GM13976 (cell line): ENCODE results near the gene PLPPR1.
"Not testable (repeated sequence)": the region's sequence is repeated elsewhere in the genome, so short reads cannot be mapped to it uniquely, and the experiment has no call there.

Experiments
- DNase-seq: peaks from one replicate; pipeline ENCODE4 v3.0.0; 2012; ENCODE audit warnings: low spot score
- in situ Hi-C: fragments of 300-500 bp; cut with MboI; formaldehyde crosslinking; loops from one replicate; pipeline ENCODE4 v1.12.0; 2022; ENCODE audit warnings: low sequenced_read_pairs, mixed read lengths, inconsistent platforms; ENCODE audit not compliant: unreplicated experiment
- TF ChIP-seq, protein P1 (sequence below): IDR thresholded peaks from 2 replicates; pipeline ENCODE4 v1.5.1; 2012; ENCODE audit warnings: borderline replicate concordance, mild to moderate bottlenecking; ENCODE audit not compliant: insufficient read depth; ENCODE audit errors: extremely low read depth, missing control alignments, control extremely low read depth

Gene PLPPR1

GRCh38 chr9:101038488-101038887 is 10.0 kb downstream of the PLPPR1 start:
- TF ChIP-seq, protein P1, sequence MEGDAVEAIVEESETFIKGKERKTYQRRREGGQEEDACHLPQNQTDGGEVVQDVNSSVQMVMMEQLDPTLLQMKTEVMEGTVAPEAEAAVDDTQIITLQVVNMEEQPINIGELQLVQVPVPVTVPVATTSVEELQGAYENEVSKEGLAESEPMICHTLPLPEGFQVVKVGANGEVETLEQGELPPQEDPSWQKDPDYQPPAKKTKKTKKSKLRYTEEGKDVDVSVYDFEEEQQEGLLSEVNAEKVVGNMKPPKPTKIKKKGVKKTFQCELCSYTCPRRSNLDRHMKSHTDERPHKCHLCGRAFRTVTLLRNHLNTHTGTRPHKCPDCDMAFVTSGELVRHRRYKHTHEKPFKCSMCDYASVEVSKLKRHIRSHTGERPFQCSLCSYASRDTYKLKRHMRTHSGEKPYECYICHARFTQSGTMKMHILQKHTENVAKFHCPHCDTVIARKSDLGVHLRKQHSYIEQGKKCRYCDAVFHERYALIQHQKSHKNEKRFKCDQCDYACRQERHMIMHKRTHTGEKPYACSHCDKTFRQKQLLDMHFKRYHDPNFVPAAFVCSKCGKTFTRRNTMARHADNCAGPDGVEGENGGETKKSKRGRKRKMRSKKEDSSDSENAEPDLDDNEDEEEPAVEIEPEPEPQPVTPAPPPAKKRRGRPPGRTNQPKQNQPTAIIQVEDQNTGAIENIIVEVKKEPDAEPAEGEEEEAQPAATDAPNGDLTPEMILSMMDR, result no peak
- no peak for DNase-seq
- in situ Hi-C loops, result no loop called here

DNA sequence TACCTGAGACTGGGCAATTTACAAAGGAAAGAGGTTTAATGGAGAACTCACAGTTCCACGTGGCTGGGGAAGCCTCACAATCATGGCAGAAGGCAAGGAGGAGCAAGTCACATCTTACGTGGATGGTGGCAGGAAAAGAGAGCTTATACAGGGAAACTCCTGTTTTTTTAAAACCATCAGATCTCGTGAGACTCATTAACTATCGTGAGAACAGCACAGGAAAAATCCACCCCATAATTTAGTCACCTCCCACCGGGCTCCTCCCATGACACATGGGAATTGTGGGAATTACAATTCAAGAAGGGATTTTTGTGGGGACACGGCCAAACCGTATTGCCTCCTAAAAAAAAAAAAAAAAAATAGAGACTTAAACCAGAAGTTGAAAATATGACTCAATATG is 11.1 kb downstream of the PLPPR1 start:
- DNase-seq, in situ Hi-C loops: not testable (repeated sequence)

DNA sequence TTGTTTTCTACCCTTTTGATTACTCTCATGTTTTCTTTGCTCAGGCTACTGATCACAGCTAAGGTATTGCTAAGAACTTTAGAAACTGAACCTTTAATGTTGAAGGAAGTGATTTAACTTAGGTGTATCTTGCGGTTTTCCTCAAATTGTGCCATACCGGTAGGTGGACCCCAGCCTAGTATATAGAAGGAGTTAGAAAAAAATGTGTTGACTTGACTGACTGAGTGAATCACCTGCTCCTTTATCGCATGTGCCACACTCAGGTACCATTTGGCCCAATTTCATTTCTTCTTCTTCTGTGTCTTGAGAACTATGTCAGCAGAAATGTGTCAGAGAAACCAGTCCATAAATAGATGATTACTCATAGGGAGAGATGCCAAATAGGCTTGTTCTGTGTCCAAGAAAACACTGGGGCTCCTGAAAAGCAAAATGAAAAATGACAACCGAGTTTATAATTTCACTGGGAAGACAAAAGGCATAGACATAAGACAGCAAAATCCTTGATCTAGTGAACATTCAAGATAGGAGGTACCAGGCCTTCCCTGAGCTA is 19.4 kb downstream of the PLPPR1 start:
- TF ChIP-seq, protein P1, result no peak
- no peak for DNase-seq

GRCh38 chr9:101050650-101051049 is 22.1 kb downstream of the PLPPR1 start:
- DNase-seq, result no peak
- TF ChIP-seq, protein P1, result no peak
- in situ Hi-C loops, result no loop called here

More for the DNA sequence above, 19.4 kb downstream of the PLPPR1 start:
- in situ Hi-C loops, result no loop called here

GRCh38 chr9:101054657-101055056 is 26.1 kb downstream of the PLPPR1 start:
- in situ Hi-C loops, result no loop called here
- TF ChIP-seq, protein P1, result no peak
- no peak for DNase-seq

GRCh38 chr9:101055516-101055915 is 27.0 kb downstream of the PLPPR1 start:
- TF ChIP-seq, protein P1, result no peak
- in situ Hi-C loops, result no loop called here
- no peak for DNase-seq

DNA sequence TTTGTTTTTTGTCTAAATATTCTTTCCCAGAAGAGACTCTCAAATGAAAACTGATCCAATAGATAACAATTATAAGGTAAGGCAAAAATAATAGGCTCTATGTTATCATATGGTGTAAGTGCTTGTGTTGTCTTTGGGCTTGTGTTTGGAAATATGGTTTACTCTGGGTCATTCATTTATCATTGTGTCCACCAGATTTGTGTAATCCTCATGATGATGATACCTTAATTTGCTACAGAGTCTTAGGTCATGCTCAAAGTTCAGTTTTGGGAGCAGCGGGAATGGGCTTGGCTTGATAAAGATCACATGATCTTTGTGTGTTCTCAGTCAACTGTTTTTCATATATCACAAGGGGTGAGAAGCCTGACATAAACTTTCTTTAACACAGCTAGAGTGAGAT is 34.2 kb downstream of the PLPPR1 start:
- in situ Hi-C loops, result no loop called here
- no peak for DNase-seq
- TF ChIP-seq, protein P1, result no peak

DNA sequence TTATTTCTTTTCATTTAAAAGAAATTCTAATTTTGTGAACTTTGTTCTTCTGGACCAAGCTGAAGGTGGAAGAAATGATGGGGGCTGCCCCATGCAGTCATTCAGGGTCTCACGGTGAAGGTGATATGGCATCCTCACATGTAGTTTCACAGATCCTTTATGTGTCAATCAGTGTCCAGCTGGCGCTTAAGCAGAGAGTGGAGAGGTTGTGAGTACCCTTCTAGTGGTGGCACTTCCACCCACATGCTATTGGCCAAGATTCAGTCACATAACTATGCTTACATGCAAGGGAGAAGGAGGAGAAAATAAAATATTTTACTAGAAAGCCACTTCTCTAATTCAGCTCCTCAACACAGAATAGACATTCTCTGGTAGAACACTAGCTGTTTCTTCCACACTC is 34.7 kb downstream of the PLPPR1 start:
- in situ Hi-C loops, result no loop called here
- DNase-seq, result no peak
- TF ChIP-seq, protein P1, result no peak
